Sigmoid colon (tissue), 7 donors: ENCODE data around the gene MMP24. TPM values are rescaled to one million over a fixed set of nuclear protein-coding genes. Genes with fewer than 3 reads are reported as not detected.
"Not testable (repeated sequence)": the region's sequence is repeated elsewhere in the genome, so short reads cannot be mapped to it uniquely, and the experiment has no call there.

ENCODE experiments used
- DNase-seq: peaks from one replicate; pipeline ENCODE4 v3.0.0-alpha.2; 2019
- H3K27ac ChIP-seq, 4 donors: fragments of 200-600 bp; sonication (generic); one replicate each; pipeline ENCODE4 v1.5.1; 2016 to 2019; ENCODE audit warnings: mild to moderate bottlenecking in 1 of 4
- H3K27me3 ChIP-seq, 3 donors: fragments of 200-600 bp; sonication (generic); one replicate each; pipeline ENCODE4 v1.5.1; 2019; ENCODE audit warnings: mild to moderate bottlenecking in 1 of 3
- H3K36me3 ChIP-seq, 4 donors: fragments of 200-600 bp; sonication (generic); one replicate each; pipeline ENCODE4 v1.5.1; 2016 to 2019
- H3K4me1 ChIP-seq, 4 donors: fragments of 200-600 bp; sonication (generic); one replicate each; pipeline ENCODE4 v1.5.1; 2017 to 2019
- H3K4me3 ChIP-seq, 4 donors: fragments of 200-600 bp; sonication (generic); one replicate each; pipeline ENCODE4 v1.5.1; 2017 to 2019; ENCODE audit warnings: mild to moderate bottlenecking in 2 of 4, moderate library complexity in 1 of 4
- H3K9me3 ChIP-seq, 4 donors: fragments of 200-600 bp in 3 of 4; sonication (generic) in 3 of 4; one replicate each; pipeline versions ENCODE4 v1.5.1 to v1.6.1; 2013 to 2019
- CTCF ChIP-seq, 4 experiments: fragments of 450-650 bp in 3 of 4; fragments of 200-600 bp in 1 of 4; IDR thresholded peaks; one replicate each; pipeline ENCODE4 v1.5.1; 2016 to 2019; ENCODE audit warnings: antibody characterized with exemption in 4 of 4, mild to moderate bottlenecking in 3 of 4, moderate library complexity in 2 of 4
- EP300 ChIP-seq, 4 donors: sonication (generic); formaldehyde crosslinking; IDR thresholded peaks; one replicate each; pipeline ENCODE4 v1.6.1; 2017; ENCODE audit warnings: antibody characterized with exemption in 4 of 4
- POLR2A ChIP-seq, 2 donors: fragments of 450-650 bp; IDR thresholded peaks; one replicate each; pipeline ENCODE4 v1.6.1; 2016; ENCODE audit warnings: antibody characterized with exemption in 2 of 2, mild to moderate bottlenecking in 2 of 2, moderate library complexity in 2 of 2
- POLR2AphosphoS5 ChIP-seq, 4 donors: sonication (generic); formaldehyde crosslinking; IDR thresholded peaks; one replicate each; pipeline ENCODE4 v1.6.1; 2017; ENCODE audit warnings: antibody characterized with exemption in 4 of 4
- WGBS, 2 donors: extraction: QIAGEN DNeasy Blood & Tissue Kit; methylation state at CpG; one replicate each; pipeline ENCODE4 v1.1.7; 2013; 5-methylcytosine and 5-hydroxymethylcytosine counted together
- intact Hi-C: fragments of 100-400 bp; cut with DNase I; formaldehyde crosslinking; loops from one replicate; pipeline ENCODE4 v1.15.1; 2023
- polyA plus RNA-seq, 3 donors: library from polyadenylated mRNA; stranded (reverse); fragments of 200-250 nt; gene quantifications; one replicate each; pipeline ENCODE4 v1.2.3, GENCODE V29; 2013
- total RNA-seq, 4 donors: library from RNA; depleted of rRNA; stranded (reverse); fragments of >200 nt; gene quantifications; one replicate each; pipeline ENCODE4 v1.1.0, GENCODE V29; 2016
- donor health status: healthy with polysubstance abuse.
- donor health status: Bipolar disorder and iron deficiency.
- donor health status: healthy.

MMP24 gene
- total and polyA plus RNA-seq, 7 donors: under 0.01 to 1.4 (median 0.46) TPM

- Histone ChIP-seq H3K27me3 (no peaks in the 10 kb centered on the region), H3K36me3 (no peaks in the 10 kb centered on the region), H3K27ac (peak overlapping the region in 1 of 4 donors; percentile 3), H3K4me3 (no peak overlapping the region), H3K9me3 (no peaks in the 10 kb centered on the region), H3K4me1 (peaks cover 0 to 21% (median 9%) of the 10 kb centered on the region in 4 donors)
- no peak for DNase-seq
- intact Hi-C loops: no loop called here
- 76 to 77% methylated on average over 5 of the region's 5 CpGs for WGBS, 2 donors
- TF ChIP-seq EP300 (IDR thresholded peaks at IDR 0.05) (no peak), CTCF (IDR thresholded peaks at IDR 0.05) (no peak), POLR2A (IDR thresholded peaks at IDR 0.05) (no peak), POLR2AphosphoS5 (IDR thresholded peaks at IDR 0.05) (no peak)
Measured at GRCh38 chr20:35187584-35188190, 38.8 kb upstream of the MMP24 start.

- WGBS, 2 donors: 83 to 86% methylated on average over 8 of the region's 8 CpGs
- H3K27me3 ChIP-seq, DNase-seq, intact Hi-C loops, H3K9me3 ChIP-seq, H3K27ac ChIP-seq, H3K36me3 ChIP-seq, H3K4me3 ChIP-seq: not testable (repeated sequence)
- peaks cover 0 to 21% (median 10%) of the 10 kb centered on the region in 4 donors for H3K4me1 ChIP-seq
Measured at GRCh38 chr20:35189223-35189622, 37.3 kb upstream of the MMP24 start.

- DNase-seq: no peak
- WGBS, 2 donors: 86 to 87% methylated on average over 6 of the region's 6 CpGs
- intact Hi-C loops: no loop called here
- Histone ChIP-seq H3K27ac (no peak overlapping the region), H3K9me3 (no peaks in the 10 kb centered on the region), H3K4me3 (no peak overlapping the region), H3K27me3 (no peaks in the 10 kb centered on the region), H3K36me3 (no peaks in the 10 kb centered on the region), H3K4me1 (peaks cover 0 to 21% (median 10%) of the 10 kb centered on the region in 4 donors)
- TF ChIP-seq POLR2A (IDR thresholded peaks at IDR 0.05): no peak
- TF ChIP-seq EP300 (IDR thresholded peaks at IDR 0.05): no peak
- no peak for TF ChIP-seq POLR2AphosphoS5 (IDR thresholded peaks at IDR 0.05)
- TF ChIP-seq CTCF (IDR thresholded peaks at IDR 0.05): no peak
Measured at GRCh38 chr20:35190556-35190955, 35.9 kb upstream of the MMP24 start.

GRCh38 chr20:35191419-35192117, 34.9 kb upstream of the MMP24 start:
- intact Hi-C loops: no loop called here
- Histone ChIP-seq H3K4me3 (no peak overlapping the region), H3K4me1 (peaks cover 0 to 21% (median 10%) of the 10 kb centered on the region in 4 donors), H3K9me3 (peaks cover 0 to under 1% (median 0%) of the 10 kb centered on the region in 4 donors), H3K27ac (no peak overlapping the region), H3K27me3 (no peaks in the 10 kb centered on the region), H3K36me3 (no peaks in the 10 kb centered on the region)
- 83 to 85% methylated on average over 5 of the region's 5 CpGs for WGBS, 2 donors
- TF ChIP-seq CTCF (IDR thresholded peaks at IDR 0.05): no peak
- no peak for TF ChIP-seq POLR2A (IDR thresholded peaks at IDR 0.05)
- TF ChIP-seq POLR2AphosphoS5 (IDR thresholded peaks at IDR 0.05): no peak
- TF ChIP-seq EP300 (IDR thresholded peaks at IDR 0.05): no peak
- DNase-seq: no peak

GRCh38 chr20:35192118-35192872, 34.2 kb upstream of the MMP24 start:
- intact Hi-C loops: no loop called here
- TF ChIP-seq POLR2AphosphoS5 (IDR thresholded peaks at IDR 0.05) (no peak), CTCF (IDR thresholded peaks at IDR 0.05) (no peak), EP300 (IDR thresholded peaks at IDR 0.05) (no peak), POLR2A (IDR thresholded peaks at IDR 0.05) (no peak)
- DNase-seq: no peak
- no peaks in the 10 kb centered on the region for H3K27me3 ChIP-seq
- H3K27ac ChIP-seq: peak overlapping the region in 1 of 4 donors; percentile 19
- no peak overlapping the region for H3K4me3 ChIP-seq
- 13 to 49% methylated on average over 9 of the region's 9 CpGs for WGBS, 2 donors
- H3K36me3 ChIP-seq: no peaks in the 10 kb centered on the region
- peaks cover 0 to 3% (median under 1%) of the 10 kb centered on the region in 4 donors for H3K9me3 ChIP-seq
- H3K4me1 ChIP-seq: peaks cover 0 to 21% (median 10%) of the 10 kb centered on the region in 4 donors

GRCh38 chr20:35193031-35193791, 33.3 kb upstream of the MMP24 start:
- peaks cover 0 to 13% (median 4%) of the 10 kb centered on the region in 4 donors for H3K4me1 ChIP-seq
- intact Hi-C loops, H3K27ac ChIP-seq, H3K27me3 ChIP-seq, H3K4me3 ChIP-seq, DNase-seq, H3K9me3 ChIP-seq, H3K36me3 ChIP-seq: not testable (repeated sequence)
- 73 to 86% methylated on average over 9 of the region's 9 CpGs for WGBS, 2 donors
